SJSA1 (cell line): ENCODE measurements around the gene STAB2. TPM values are rescaled to one million over a fixed set of nuclear protein-coding genes. Genes with fewer than 3 reads are reported as not detected.
A peak's percentile ranks its signal among the peaks of the same experiment; 100 is the strongest.

Experiments
- DNase-seq, 2 experiments: peaks; one replicate each; pipeline ENCODE4 v3.0.0-alpha.2; 2015 to 2020; ENCODE audit warnings: low spot score in 2 of 2, low read depth in 1 of 2
- H3K27ac ChIP-seq: fragments of 250-450 bp; sonication (Bioruptor Pico); 2 replicates; pipeline ENCODE4 v1.5.1; 2020; ENCODE audit warnings: mild to moderate bottlenecking, moderate library complexity
- H3K27me3 ChIP-seq: fragments of 250-450 bp; sonication (Bioruptor Pico); replicated peaks from 2 replicates; pipeline ENCODE4 v1.5.1; 2020; ENCODE audit warnings: mild to moderate bottlenecking, moderate library complexity
- H3K36me3 ChIP-seq: fragments of 250-450 bp; sonication (Bioruptor Pico); 2 replicates; pipeline ENCODE4 v1.5.1; 2020; ENCODE audit warnings: mild to moderate bottlenecking
- H3K4me1 ChIP-seq: fragments of 250-450 bp; sonication (Bioruptor Pico); replicated peaks from 2 replicates; pipeline ENCODE4 v1.6.1; 2021; ENCODE audit warnings: mild to moderate bottlenecking
- H3K4me3 ChIP-seq: fragments of 250-450 bp; sonication (Bioruptor Pico); 2 replicates; pipeline ENCODE4 v1.5.1; 2020; ENCODE audit warnings: mild to moderate bottlenecking
- H3K9me3 ChIP-seq: fragments of 250-450 bp; sonication (Bioruptor Pico); replicated peaks from 2 replicates; pipeline ENCODE4 v1.5.1; 2020; ENCODE audit warnings: mild to moderate bottlenecking
- total RNA-seq: library from RNA; depleted of rRNA; stranded (reverse); fragments of >200 nt; shearing (Covaris generic); gene quantifications from 2 replicates; pipeline ENCODE4 v1.2.3, GENCODE V29; 2014

STAB2 gene
- total RNA-seq, 1 experiment from 2014 or later = not detected

- H3K4me3 ChIP-seq = no peak overlapping the region
- H3K4me1 ChIP-seq = no peaks in the 10 kb centered on the region
- 0 out of 2 replicates have a peak, but pooled peaks cover 6% of the 10 kb centered on the region for H3K27me3 ChIP-seq
- H3K27ac ChIP-seq = no peak overlapping the region
- H3K36me3 ChIP-seq = no peaks in the 10 kb centered on the region
- no peak for DNase-seq
- no peaks in the 10 kb centered on the region for H3K9me3 ChIP-seq
These were observed 109.0 kb downstream of the STAB2 start for GRCh38 chr12:103696101-103696500.

- Histone ChIP-seq H3K9me3 (no peaks in the 10 kb centered on the region), H3K36me3 (no peaks in the 10 kb centered on the region), H3K4me3 (no peak overlapping the region), H3K27me3 (0 out of 2 replicates have a peak, but pooled peaks cover 6% of the 10 kb centered on the region), H3K4me1 (no peaks in the 10 kb centered on the region), H3K27ac (no peak overlapping the region)
- no peak for DNase-seq
These were observed 111.1 kb downstream of the STAB2 start for GRCh38 chr12:103697971-103698751.

- H3K4me1 ChIP-seq = no peaks in the 10 kb centered on the region
- no peak overlapping the region for H3K4me3 ChIP-seq
- no peaks in the 10 kb centered on the region for H3K36me3 ChIP-seq
- no peak for DNase-seq
- no peak overlapping the region for H3K27ac ChIP-seq
- no peaks in the 10 kb centered on the region for H3K9me3 ChIP-seq
- H3K27me3 ChIP-seq = 0 out of 2 replicates have a peak, but pooled peaks cover 6% of the 10 kb centered on the region
These were observed 111.9 kb downstream of the STAB2 start for GRCh38 chr12:103698752-103699560.

- Histone ChIP-seq H3K27ac (no peak overlapping the region), H3K27me3 (0 out of 2 replicates have a peak, but pooled peaks cover 4% of the 10 kb centered on the region)
- no peak for DNase-seq
These were observed 118.0 kb downstream of the STAB2 start for GRCh38 chr12:103705098-103705497.

GRCh38 chr12:103705927-103706326 is 118.9 kb downstream of the STAB2 start:
- Histone ChIP-seq H3K4me3 (no peak overlapping the region), H3K27me3 (0 out of 2 replicates have a peak, but pooled peaks cover 4% of the 10 kb centered on the region), H3K27ac (no peak overlapping the region), H3K4me1 (no peaks in the 10 kb centered on the region), H3K9me3 (no peaks in the 10 kb centered on the region), H3K36me3 (no peaks in the 10 kb centered on the region)
- DNase-seq = no peak

More at GRCh38 chr12:103705098-103705497, 118.0 kb downstream of the STAB2 start:
- Histone ChIP-seq H3K4me3 (no peak overlapping the region), H3K4me1 (no peaks in the 10 kb centered on the region), H3K9me3 (no peaks in the 10 kb centered on the region), H3K36me3 (no peaks in the 10 kb centered on the region)

GRCh38 chr12:103707446-103707845 is 120.4 kb downstream of the STAB2 start:
- no peaks in the 10 kb centered on the region for H3K9me3 ChIP-seq
- H3K27ac ChIP-seq = no peak overlapping the region

GRCh38 chr12:103710544-103710943 is 123.5 kb downstream of the STAB2 start:
- Histone ChIP-seq H3K4me3 (no peak overlapping the region), H3K36me3 (no peaks in the 10 kb centered on the region), H3K9me3 (no peaks in the 10 kb centered on the region), H3K27ac (no peak overlapping the region), H3K27me3 (peaks cover 2% of the 10 kb centered on the region; the same call in 1 of the 2 replicates), H3K4me1 (no peaks in the 10 kb centered on the region)
- no peak for DNase-seq

More at GRCh38 chr12:103707446-103707845, 120.4 kb downstream of the STAB2 start:
- DNase-seq = no peak
- Histone ChIP-seq H3K4me1 (no peaks in the 10 kb centered on the region), H3K36me3 (no peaks in the 10 kb centered on the region), H3K27me3 (0 out of 2 replicates have a peak, but pooled peaks cover 4% of the 10 kb centered on the region), H3K4me3 (no peak overlapping the region)

- no peak overlapping the region for H3K27ac ChIP-seq
- no peaks in the 10 kb centered on the region for H3K9me3 ChIP-seq
- DNase-seq = no peak
- no peaks in the 10 kb centered on the region; the same call in 1 of the 2 replicates for H3K27me3 ChIP-seq
- no peaks in the 10 kb centered on the region for H3K36me3 ChIP-seq
- H3K4me1 ChIP-seq = no peaks in the 10 kb centered on the region
- H3K4me3 ChIP-seq = no peak overlapping the region
These were observed 125.1 kb downstream of the STAB2 start for GRCh38 chr12:103712216-103712615.

GRCh38 chr12:103715494-103715893 is 128.4 kb downstream of the STAB2 start:
- Histone ChIP-seq H3K27ac (no peak overlapping the region), H3K36me3 (no peaks in the 10 kb centered on the region), H3K9me3 (no peaks in the 10 kb centered on the region), H3K4me1 (no peaks in the 10 kb centered on the region), H3K4me3 (no peak overlapping the region), H3K27me3 (no peaks in the 10 kb centered on the region; the same call in 1 of the 2 replicates)
- DNase-seq = no peak

GRCh38 chr12:103716517-103717196 is 129.6 kb downstream of the STAB2 start:
- no peaks in the 10 kb centered on the region; the same call in 1 of the 2 replicates for H3K27me3 ChIP-seq
- H3K27ac ChIP-seq = no peak overlapping the region

GRCh38 chr12:103725398-103725797 is 138.3 kb downstream of the STAB2 start:
- DNase-seq = no peak
- H3K4me3 ChIP-seq = no peak overlapping the region

More at GRCh38 chr12:103716517-103717196, 129.6 kb downstream of the STAB2 start:
- DNase-seq = no peak
- H3K9me3 ChIP-seq = no peaks in the 10 kb centered on the region
- no peak overlapping the region for H3K4me3 ChIP-seq
- no peaks in the 10 kb centered on the region for H3K4me1 ChIP-seq
- H3K36me3 ChIP-seq = no peaks in the 10 kb centered on the region

GRCh38 chr12:103727638-103728037 is 140.6 kb downstream of the STAB2 start:
- H3K4me1 ChIP-seq = peaks cover 11% of the 10 kb centered on the region
- no peak for DNase-seq
- H3K4me3 ChIP-seq = no peak overlapping the region
- no peaks in the 10 kb centered on the region for H3K36me3 ChIP-seq
- H3K27ac ChIP-seq = no peak overlapping the region
- H3K9me3 ChIP-seq = no peaks in the 10 kb centered on the region
- H3K27me3 ChIP-seq = no peaks in the 10 kb centered on the region

More at GRCh38 chr12:103725398-103725797, 138.3 kb downstream of the STAB2 start:
- H3K27ac ChIP-seq = no peak overlapping the region
- peaks cover 11% of the 10 kb centered on the region for H3K4me1 ChIP-seq
- H3K36me3 ChIP-seq = no peaks in the 10 kb centered on the region
- no peaks in the 10 kb centered on the region for H3K9me3 ChIP-seq
- no peaks in the 10 kb centered on the region for H3K27me3 ChIP-seq

GRCh38 chr12:103728323-103728722 is 141.2 kb downstream of the STAB2 start:
- Histone ChIP-seq H3K9me3 (no peaks in the 10 kb centered on the region), H3K4me3 (no peak overlapping the region), H3K4me1 (peaks cover 11% of the 10 kb centered on the region), H3K27ac (no peak overlapping the region), H3K36me3 (no peaks in the 10 kb centered on the region), H3K27me3 (no peaks in the 10 kb centered on the region)
- peak in 1 of 2 experiments; percentile 40 for DNase-seq
